OCI-LY1 (cell line): Measurements from ENCODE around the gene GPR183.

ENCODE experiments used
- H2AFZ ChIP-seq: fragments of 200-600 bp; sonication (generic), shearing (Covaris generic); 2 replicates; pipeline ENCODE4 v1.6.0; 2014; ENCODE audit warnings: antibody characterized with exemption, mild to moderate bottlenecking, low read length
- H3F3A ChIP-seq: fragments of 200-600 bp; sonication (generic), shearing (Covaris generic); 2 replicates; pipeline ENCODE4 v1.6.0; 2014; ENCODE audit warnings: mild to moderate bottlenecking, antibody characterized with exemption, low read length, moderate library complexity; ENCODE audit not compliant: insufficient read depth
- H3K27ac ChIP-seq: fragments of 200-600 bp; sonication (generic); 2 replicates; pipeline ENCODE4 v1.5.1; 2014; ENCODE audit warnings: low read length, mixed run types, mild to moderate bottlenecking, low read depth; ENCODE audit not compliant: poor library complexity, severe bottlenecking
- H3K27me3 ChIP-seq: fragments of 200-600 bp; sonication (generic); 2 replicates; pipeline ENCODE4 v1.6.0; 2014; ENCODE audit warnings: antibody characterized with exemption, mild to moderate bottlenecking, low read length, moderate library complexity; ENCODE audit not compliant: insufficient read depth
- H3K36me3 ChIP-seq: fragments of 200-600 bp; sonication (generic); 2 replicates; pipeline ENCODE4 v1.6.1; 2014; ENCODE audit warnings: mild to moderate bottlenecking, antibody characterized with exemption, low read length, moderate library complexity, mixed read lengths; ENCODE audit not compliant: insufficient read depth
- H3K4me1 ChIP-seq: fragments of 200-600 bp; sonication (generic); 2 replicates; pipeline ENCODE4 v1.5.1; 2014; ENCODE audit warnings: mild to moderate bottlenecking, low read length, moderate library complexity; ENCODE audit not compliant: insufficient read depth, severe bottlenecking
- H3K4me2 ChIP-seq: fragments of 200-600 bp; sonication (generic), shearing (Covaris generic); 2 replicates; pipeline ENCODE4 v1.6.1; 2014; ENCODE audit warnings: low read length
- H3K4me3 ChIP-seq: fragments of 200-600 bp; sonication (generic); 2 replicates; pipeline ENCODE4 v1.5.1; 2014; ENCODE audit warnings: low read length, low read depth, mild to moderate bottlenecking, mixed read lengths; ENCODE audit not compliant: poor library complexity, severe bottlenecking
- H3K79me2 ChIP-seq: fragments of 200-600 bp; shearing (Covaris generic); 2 replicates; pipeline ENCODE4 v1.6.1; 2016; ENCODE audit warnings: mixed run types, low read length, mixed read lengths; ENCODE audit not compliant: insufficient read depth
- H3K9ac ChIP-seq: fragments of 200-600 bp; sonication (generic), shearing (Covaris generic); 2 replicates; pipeline ENCODE4 v1.6.1; 2014; ENCODE audit warnings: mild to moderate bottlenecking, low read length, mixed read lengths
- H3K9me2 ChIP-seq: fragments of 200-600 bp; sonication (generic), shearing (Covaris generic); 2 replicates; pipeline ENCODE4 v1.6.1; 2014; ENCODE audit warnings: low read depth, mild to moderate bottlenecking, low read length, mixed read lengths
- H3K9me3 ChIP-seq: fragments of 200-600 bp; shearing (Covaris generic); 2 replicates; pipeline ENCODE4 v1.6.1; 2014; ENCODE audit warnings: low read length, mixed read lengths
- H4K20me1 ChIP-seq: fragments of 200-600 bp; sonication (generic), shearing (Covaris generic); 2 replicates; pipeline ENCODE4 v1.6.0; 2016; ENCODE audit warnings: mild to moderate bottlenecking, low read length; ENCODE audit not compliant: insufficient read depth
- CTCF ChIP-seq: fragments of 200-600 bp; sonication (generic), shearing (Covaris generic); IDR thresholded peaks from 2 replicates; pipeline ENCODE4 v1.5.1; 2017; ENCODE audit warnings: mild to moderate bottlenecking, antibody characterized with exemption, low read length, moderate library complexity, mixed read lengths
- EZH2 ChIP-seq: fragments of 200-600 bp; sonication (generic), shearing (Covaris generic); IDR thresholded peaks from 2 replicates; pipeline ENCODE4 v1.8.0; 2017; ENCODE audit warnings: borderline replicate concordance, mixed run types, mild to moderate bottlenecking, antibody characterized with exemption, low read length, moderate library complexity, mixed read lengths

The GPR183 gene

GRCh38 chr13:99260216-99260615 lies 47.0 kb downstream of the GPR183 start:
- Histone ChIP-seq H3K27ac (peak overlapping the region; percentile 93), H3K9ac (peak overlapping the region; percentile 1; the same call in 1 of the 2 replicates), H3K4me1 (peaks cover 80% of the 10 kb centered on the region), H3K79me2 (peaks cover 25% of the 10 kb centered on the region), H3K9me3 (no peaks in the 10 kb centered on the region), H3K9me2 (no peaks in the 10 kb centered on the region), H3K4me2 (peak overlapping the region; percentile 89; the same call in 1 of the 2 replicates), H3K4me3 (peak overlapping the region; percentile 67), H4K20me1 (no peaks in the 10 kb centered on the region), H3F3A (peaks cover 4% of the 10 kb centered on the region; the same call in 1 of the 2 replicates), H2AFZ (no peak overlapping the region), H3K36me3 (peaks cover 19% of the 10 kb centered on the region), H3K27me3 (no peaks in the 10 kb centered on the region)
- TF ChIP-seq EZH2 (no peak), CTCF (no peak)

- Histone ChIP-seq H3K4me2 (peak overlapping the region; percentile 89), H3K79me2 (peaks cover 25% of the 10 kb centered on the region), H3K9ac (peak overlapping the region; percentile 77), H4K20me1 (no peaks in the 10 kb centered on the region), H3K27me3 (no peaks in the 10 kb centered on the region), H3K4me3 (peak overlapping the region; percentile 67), H3K9me3 (no peaks in the 10 kb centered on the region), H3K4me1 (peaks cover 72% of the 10 kb centered on the region), H3K9me2 (no peaks in the 10 kb centered on the region), H3F3A (no peaks in the 10 kb centered on the region), H2AFZ (no peak overlapping the region), H3K27ac (peak overlapping the region; percentile 93), H3K36me3 (peaks cover 31% of the 10 kb centered on the region)
- TF ChIP-seq CTCF: no peak
- TF ChIP-seq EZH2: no peak
These were observed 48.3 kb downstream of the GPR183 start for GRCh38 chr13:99258946-99259345.

DNA sequence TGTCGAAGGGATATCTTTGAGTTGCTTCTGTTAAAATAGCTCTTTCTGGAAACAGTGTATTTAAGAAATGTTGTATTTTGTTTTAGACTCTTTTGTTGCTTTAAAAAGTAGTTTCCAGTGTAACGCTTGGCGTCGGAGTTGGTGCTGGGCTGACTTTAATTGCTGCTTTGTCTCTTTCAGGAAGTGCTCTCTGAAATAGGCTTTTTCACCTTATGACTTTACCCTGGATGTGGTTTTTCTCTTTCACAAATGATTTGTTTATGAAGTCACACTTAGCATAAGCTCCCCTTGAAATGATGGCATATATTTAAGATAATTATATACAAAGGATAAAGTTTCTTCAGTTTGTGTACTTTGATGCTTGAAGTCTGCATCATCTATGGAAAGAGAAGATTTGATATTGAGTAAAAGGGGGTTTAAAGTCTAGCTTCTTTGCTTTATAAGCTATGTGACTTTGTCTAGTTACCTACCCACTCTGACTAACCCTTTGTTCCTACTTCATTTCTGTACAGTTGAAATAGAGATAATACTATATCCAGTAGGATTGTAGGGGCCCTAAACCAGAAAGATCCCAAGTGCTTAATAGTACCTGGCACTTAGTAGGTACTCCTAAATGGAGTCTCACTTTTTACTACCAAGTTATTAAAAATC lies 48.9 kb downstream of the GPR183 start, which contains the start of gene GPR18:
GPR18 (minus strand) TSS at position 170 of the 651 bp plus-strand sequence. CDS start 2,507 bp downstream, outside the sequence.
- Histone ChIP-seq H3F3A (no peaks in the 10 kb centered on the region), H3K9me2 (no peaks in the 10 kb centered on the region), H3K36me3 (peaks cover 36% of the 10 kb centered on the region), H3K27me3 (no peaks in the 10 kb centered on the region), H3K79me2 (peaks cover 25% of the 10 kb centered on the region), H3K27ac (peak within 1 kb of the TSS; percentile 93), H3K4me1 (peaks cover 66% of the 10 kb centered on the region), H3K4me3 (peak within 1 kb of the TSS; percentile 67), H4K20me1 (no peaks in the 10 kb centered on the region), H3K9ac (peak within 1 kb of the TSS; percentile 77), H3K9me3 (no peaks in the 10 kb centered on the region), H2AFZ (no peak within 1 kb of the TSS), H3K4me2 (peak within 1 kb of the TSS; percentile 89)
- no peak for TF ChIP-seq EZH2

DNA sequence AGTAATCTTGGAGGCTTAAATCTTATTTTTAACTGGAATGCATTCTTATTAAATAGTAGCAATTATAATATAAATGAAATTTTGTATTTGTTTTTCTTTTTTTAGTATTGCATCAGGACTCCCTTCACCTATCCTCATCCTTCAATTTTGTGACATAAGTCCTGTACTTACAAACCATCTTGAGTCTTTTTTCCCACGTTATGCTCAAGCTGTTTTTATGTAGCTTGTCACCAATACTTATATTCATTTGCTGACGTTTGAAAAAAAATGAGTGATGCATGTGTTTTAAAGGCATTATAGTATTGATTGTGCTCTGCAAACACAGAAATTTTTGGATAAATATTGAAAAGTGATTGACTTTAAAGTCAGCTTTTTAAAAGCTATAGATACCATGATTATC lies 49.9 kb downstream of the GPR183 start:
- Histone ChIP-seq H3K79me2 (peaks cover 25% of the 10 kb centered on the region), H4K20me1 (no peaks in the 10 kb centered on the region), H3K27me3 (no peaks in the 10 kb centered on the region), H3K36me3 (peaks cover 36% of the 10 kb centered on the region), H3K4me2 (peak overlapping the region; percentile 89), H3K4me1 (peaks cover 64% of the 10 kb centered on the region), H3K9ac (peak overlapping the region; percentile 77), H3F3A (no peaks in the 10 kb centered on the region), H2AFZ (no peak overlapping the region), H3K4me3 (peak overlapping the region; percentile 67), H3K9me3 (no peaks in the 10 kb centered on the region), H3K9me2 (no peaks in the 10 kb centered on the region), H3K27ac (peak overlapping the region; percentile 93)
- TF ChIP-seq CTCF (no peak), EZH2 (no peak)
